Smooth muscle cell (in vitro differentiated cells): ENCODE results near the gene RAPGEF6. TPM values are rescaled to one million over a fixed set of nuclear protein-coding genes. Genes with fewer than 3 reads are reported as not detected.

Experiments
- DNase-seq: peaks from one replicate; lab custom pipeline; 2025; ENCODE audit not compliant: unreplicated experiment; lab: John Stamatoyannopoulos, UW
- H2AFZ ChIP-seq: fragments of 200-600 bp; sonication (generic); 2 replicates; pipeline ENCODE4 v1.6.0; 2016; ENCODE audit warnings: antibody characterized with exemption, low read depth, mild to moderate bottlenecking
- H3F3A ChIP-seq: fragments of 200-600 bp; sonication (generic); 2 replicates; pipeline ENCODE4 v1.6.0; 2017; ENCODE audit warnings: antibody characterized with exemption, low read depth
- H3K27ac ChIP-seq: fragments of 200-600 bp; sonication (generic); 2 replicates; pipeline ENCODE4 v1.5.1; 2016; ENCODE audit warnings: low read depth, mild to moderate bottlenecking
- H3K27me3 ChIP-seq: fragments of 200-600 bp; sonication (generic); 2 replicates; pipeline ENCODE4 v1.6.1; 2016; ENCODE audit warnings: low read depth, mild to moderate bottlenecking
- H3K36me3 ChIP-seq: fragments of 200-600 bp; sonication (generic); 2 replicates; pipeline ENCODE4 v1.5.1; 2016; ENCODE audit warnings: low read depth
- H3K4me1 ChIP-seq: fragments of 200-600 bp; sonication (generic); 2 replicates; pipeline ENCODE4 v1.5.1; 2016; ENCODE audit warnings: low read depth
- H3K4me2 ChIP-seq: fragments of 200-600 bp; sonication (generic); 2 replicates; pipeline ENCODE4 v1.6.0; 2016; ENCODE audit warnings: mild to moderate bottlenecking
- H3K4me3 ChIP-seq: fragments of 200-600 bp; sonication (generic); 2 replicates; pipeline ENCODE4 v1.5.1; 2016; ENCODE audit warnings: mild to moderate bottlenecking
- H3K79me2 ChIP-seq: fragments of 200-600 bp; sonication (generic); 2 replicates; pipeline ENCODE4 v1.6.0; 2016; ENCODE audit warnings: low read depth, mild to moderate bottlenecking
- H3K9ac ChIP-seq: fragments of 200-600 bp; sonication (generic); 2 replicates; pipeline ENCODE4 v1.6.0; 2016; ENCODE audit warnings: low read depth
- H3K9me3 ChIP-seq: fragments of 200-600 bp; sonication (generic); replicated peaks from 2 replicates; pipeline ENCODE4 v1.5.1; 2016; ENCODE audit warnings: low read depth
- H4K20me1 ChIP-seq: fragments of 200-600 bp; sonication (generic); 2 replicates; pipeline ENCODE4 v1.6.0; 2016; ENCODE audit warnings: low read depth
- CTCF ChIP-seq: fragments of 200-600 bp; sonication (generic); IDR thresholded peaks from 2 replicates; pipeline ENCODE4 v1.5.1; 2017; ENCODE audit warnings: borderline replicate concordance, mild to moderate bottlenecking, antibody characterized with exemption; ENCODE audit not compliant: insufficient read depth, poor library complexity, severe bottlenecking
- whole genome bisulfite sequencing: methylation state at CpG from one replicate; pipeline ENCODE4 v1.1.7; 2016; ENCODE audit warnings: low lambda C conversion rate; 5-methylcytosine and 5-hydroxymethylcytosine counted together
- polyA plus RNA-seq: library from polyadenylated mRNA; unstranded; fragments of >200 nt; fragmentation: Nextera tagmentation; extraction: Ambion mirVana; gene quantifications from 2 replicates; pipeline ENCODE4 v1.2.1, GENCODE V29; 2016
- total RNA-seq: library from RNA; depleted of rRNA; stranded (reverse); fragments of >200 nt; gene quantifications from 2 replicates; pipeline ENCODE4 v1.2.3, GENCODE V29; 2014

RAPGEF6 gene
- total and polyA plus RNA-seq, 2 experiments from 2014 or later, result 1.9 to 13.3 TPM

GRCh38 chr5:131575660-131576227 lies 59.3 kb downstream of the RAPGEF6 start:
- no peaks in the 10 kb centered on the region for H3F3A ChIP-seq
- no peaks in the 10 kb centered on the region for H3K36me3 ChIP-seq
- no peak overlapping the region for H2AFZ ChIP-seq
- no peaks in the 10 kb centered on the region for H3K9me3 ChIP-seq
- 97% methylated on average over 8 of the region's 8 CpGs for WGBS
- H3K27me3 ChIP-seq, result no peaks in the 10 kb centered on the region
- no peak for TF ChIP-seq CTCF
- no peak overlapping the region for H3K4me2 ChIP-seq
- no peaks in the 10 kb centered on the region for H3K4me1 ChIP-seq
- no peaks in the 10 kb centered on the region for H4K20me1 ChIP-seq
- H3K27ac ChIP-seq, result no peak overlapping the region
- H3K79me2 ChIP-seq, result peaks cover 3% of the 10 kb centered on the region
- no peak overlapping the region for H3K4me3 ChIP-seq
- H3K9ac ChIP-seq, result no peak overlapping the region
- no peak for DNase-seq

GRCh38 chr5:131571669-131572168 lies 63.3 kb downstream of the RAPGEF6 start:
- Histone ChIP-seq H2AFZ (no peak overlapping the region), H3K9me3 (no peaks in the 10 kb centered on the region), H4K20me1 (no peaks in the 10 kb centered on the region), H3K4me3 (no peak overlapping the region), H3K9ac (no peak overlapping the region), H3K36me3 (no peaks in the 10 kb centered on the region), H3F3A (no peaks in the 10 kb centered on the region), H3K79me2 (peaks cover 9% of the 10 kb centered on the region), H3K4me2 (no peak overlapping the region), H3K27ac (no peak overlapping the region), H3K4me1 (no peaks in the 10 kb centered on the region), H3K27me3 (no peaks in the 10 kb centered on the region)
- WGBS, result 100% methylated on average over 9 of the region's 9 CpGs
- no peak for DNase-seq
- no peak for TF ChIP-seq CTCF

GRCh38 chr5:131570757-131571156 lies 64.3 kb downstream of the RAPGEF6 start:
- no peak for TF ChIP-seq CTCF
- H3K36me3 ChIP-seq, result no peaks in the 10 kb centered on the region
- H4K20me1 ChIP-seq, result peaks cover under 1% of the 10 kb centered on the region
- H3F3A ChIP-seq, result no peaks in the 10 kb centered on the region
- WGBS, result 84% methylated on average over 7 of the region's 7 CpGs
- no peak overlapping the region for H2AFZ ChIP-seq
- H3K4me2 ChIP-seq, result no peak overlapping the region
- no peaks in the 10 kb centered on the region for H3K9me3 ChIP-seq
- no peak overlapping the region for H3K4me3 ChIP-seq
- no peak for DNase-seq
- H3K27me3 ChIP-seq, result no peaks in the 10 kb centered on the region
- H3K27ac ChIP-seq, result no peak overlapping the region
- H3K9ac ChIP-seq, result no peak overlapping the region
- no peaks in the 10 kb centered on the region for H3K4me1 ChIP-seq
- H3K79me2 ChIP-seq, result peaks cover 9% of the 10 kb centered on the region

GRCh38 chr5:131564229-131564652 lies 70.8 kb downstream of the RAPGEF6 start:
- TF ChIP-seq CTCF, result no peak
- no peaks in the 10 kb centered on the region for H3K4me1 ChIP-seq
- no peak overlapping the region for H3K27ac ChIP-seq
- peaks cover 14% of the 10 kb centered on the region for H3K79me2 ChIP-seq
- H3K27me3 ChIP-seq, result no peaks in the 10 kb centered on the region
- H3K9me3 ChIP-seq, result no peaks in the 10 kb centered on the region
- H4K20me1 ChIP-seq, result peaks cover 14% of the 10 kb centered on the region
- H3K36me3 ChIP-seq, result no peaks in the 10 kb centered on the region
- no peak overlapping the region for H3K4me2 ChIP-seq
- no peak overlapping the region for H3K4me3 ChIP-seq
- 84% methylated on average over 4 of the region's 4 CpGs for WGBS
- DNase-seq, result no peak
- no peak overlapping the region for H3K9ac ChIP-seq
- no peak overlapping the region for H2AFZ ChIP-seq
- no peaks in the 10 kb centered on the region for H3F3A ChIP-seq
